ENCODE measurements around the gene CD200.

DNA sequence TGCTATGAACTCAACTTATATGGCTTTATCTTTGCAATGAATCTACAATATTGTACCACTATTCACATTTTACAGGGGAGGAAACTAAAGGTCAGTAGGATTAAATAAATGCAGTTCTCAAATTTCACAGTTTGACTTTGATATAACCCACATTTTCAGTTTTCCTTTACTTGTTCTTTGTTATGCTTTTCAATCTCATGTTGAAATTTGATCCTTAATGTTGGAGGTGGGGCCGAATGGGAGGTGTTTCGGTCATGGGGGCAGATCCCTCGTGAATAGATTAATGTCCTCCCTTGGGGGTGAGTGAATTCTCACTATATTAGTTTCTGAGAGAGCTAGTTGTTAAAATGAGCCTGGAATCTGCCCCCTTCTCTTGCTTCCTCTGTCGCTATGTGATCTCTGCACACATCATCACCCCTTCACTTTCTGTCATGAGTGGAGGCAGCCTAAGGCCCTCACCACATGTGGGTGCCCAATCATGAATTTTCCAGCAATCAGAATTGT lies 44.7 kb downstream of the CD200 start:
- TF ChIP-seq, protein P1, sequence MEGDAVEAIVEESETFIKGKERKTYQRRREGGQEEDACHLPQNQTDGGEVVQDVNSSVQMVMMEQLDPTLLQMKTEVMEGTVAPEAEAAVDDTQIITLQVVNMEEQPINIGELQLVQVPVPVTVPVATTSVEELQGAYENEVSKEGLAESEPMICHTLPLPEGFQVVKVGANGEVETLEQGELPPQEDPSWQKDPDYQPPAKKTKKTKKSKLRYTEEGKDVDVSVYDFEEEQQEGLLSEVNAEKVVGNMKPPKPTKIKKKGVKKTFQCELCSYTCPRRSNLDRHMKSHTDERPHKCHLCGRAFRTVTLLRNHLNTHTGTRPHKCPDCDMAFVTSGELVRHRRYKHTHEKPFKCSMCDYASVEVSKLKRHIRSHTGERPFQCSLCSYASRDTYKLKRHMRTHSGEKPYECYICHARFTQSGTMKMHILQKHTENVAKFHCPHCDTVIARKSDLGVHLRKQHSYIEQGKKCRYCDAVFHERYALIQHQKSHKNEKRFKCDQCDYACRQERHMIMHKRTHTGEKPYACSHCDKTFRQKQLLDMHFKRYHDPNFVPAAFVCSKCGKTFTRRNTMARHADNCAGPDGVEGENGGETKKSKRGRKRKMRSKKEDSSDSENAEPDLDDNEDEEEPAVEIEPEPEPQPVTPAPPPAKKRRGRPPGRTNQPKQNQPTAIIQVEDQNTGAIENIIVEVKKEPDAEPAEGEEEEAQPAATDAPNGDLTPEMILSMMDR (conservative IDR thresholded peaks at IDR 0.05; ENCODE audit: low read depth, low read length): no peak
- TF ChIP-seq EZH2 (IDR thresholded peaks at IDR 0.05; ENCODE audit: low read length, unreplicated experiment): no peak

Measured in PC-3 (cell line).